Caco-2 (cell line): ENCODE results near the gene ZDHHC14. TPM values are rescaled to one million over a fixed set of nuclear protein-coding genes. Genes with fewer than 3 reads are reported as not detected.

Experiments
- BruUV-seq: library from RNA; stranded (reverse); fragments of 400-500 nt; replicated peaks from 2 replicates; lab custom pipeline; 2021; lab: Mats Ljungman, UMichigan
- CTCF ChIA-PET: fragments of 300-600 bp; sonication (Branson Sonifier 250); formaldehyde crosslinking; loops from one replicate; lab custom pipeline; 2022; ENCODE audit warnings: antibody characterized with exemption; lab: Charles Lee
- POLR2A ChIA-PET: fragments of 300-600 bp; sonication (Branson Sonifier 250); formaldehyde crosslinking; loops from one replicate; lab custom pipeline; 2022; ENCODE audit warnings: antibody characterized with exemption; lab: Charles Lee
- DNase-seq, 2 experiments: peaks; one replicate each; pipeline versions ENCODE4 v3.0.0 to v3.0.0-alpha.2; 2020 to 2022
- H3K27me3 ChIP-seq: replicated peaks from 2 replicates; pipeline ENCODE4 v1.6.0; 2011; ENCODE audit warnings: low read length; ENCODE audit not compliant: control insufficient read depth, insufficient read depth
- H3K36me3 ChIP-seq: 2 replicates; pipeline ENCODE4 v1.5.1; 2011; ENCODE audit warnings: low read length; ENCODE audit not compliant: control insufficient read depth, insufficient read depth
- H3K4me1 ChIP-seq: fragments of 250-450 bp; sonication (Bioruptor Pico); 2 replicates; pipeline ENCODE4 v1.5.1; 2020; ENCODE audit warnings: mild to moderate bottlenecking
- H3K4me3 ChIP-seq: 2 replicates; pipeline ENCODE4 v1.5.1; 2011; ENCODE audit warnings: low read depth, mild to moderate bottlenecking, control low read depth, low read length
- H3K9me3 ChIP-seq: fragments of 250-450 bp; sonication (Bioruptor Pico); 2 replicates; pipeline ENCODE4 v1.5.1; 2020; ENCODE audit warnings: mild to moderate bottlenecking, moderate library complexity
- H3K27ac Mint-ChIP-seq: one replicate; pipeline ENCODE4 v1.8.0; 2022; ENCODE audit warnings: mixed read lengths; ENCODE audit not compliant: unreplicated experiment
- H3K27me3 Mint-ChIP-seq: one replicate; pipeline ENCODE4 v1.8.0; 2022; ENCODE audit warnings: mixed read lengths; ENCODE audit not compliant: insufficient read depth, unreplicated experiment
- H3K36me3 Mint-ChIP-seq: one replicate; pipeline ENCODE4 v1.8.0; 2022; ENCODE audit warnings: mild to moderate bottlenecking, mixed read lengths; ENCODE audit not compliant: insufficient read depth, unreplicated experiment
- H3K4me1 Mint-ChIP-seq: one replicate; pipeline ENCODE4 v1.8.0; 2022; ENCODE audit warnings: low read depth, mixed read lengths; ENCODE audit not compliant: unreplicated experiment
- H3K4me3 Mint-ChIP-seq: one replicate; pipeline ENCODE4 v1.8.0; 2022; ENCODE audit warnings: mild to moderate bottlenecking, moderate library complexity, mixed read lengths; ENCODE audit not compliant: unreplicated experiment
- H3K9me3 Mint-ChIP-seq: one replicate; pipeline ENCODE4 v1.8.0; 2022; ENCODE audit warnings: mixed read lengths; ENCODE audit not compliant: unreplicated experiment
- intact Hi-C: fragments of 100-400 bp; cut with micrococcal nuclease; formaldehyde crosslinking; loops from one replicate; pipeline ENCODE4 v1.10.0; 2022; ENCODE audit not compliant: unreplicated experiment
- total RNA-seq: library from RNA; stranded (reverse); gene quantifications from 2 replicates; pipeline ENCODE4 v1.2.3, GENCODE V29; 2022
- TF ChIP-seq, protein P1 (sequence below), 2 experiments: fragments of 200-600 bp in 1 of 2; IDR thresholded peaks; 1 replicate in 1 of 2; 2 replicates in 1 of 2; pipeline versions ENCODE4 v1.5.1 to v1.8.0; 2011 to 2022; ENCODE audit warnings: antibody characterized with exemption in 1 of 2, control low read depth in 1 of 2, inconsistent platforms in 1 of 2, low read depth in 1 of 2, low read length in 1 of 2, mild to moderate bottlenecking in 1 of 2, moderate library complexity in 1 of 2; ENCODE audit not compliant: insufficient read depth in 1 of 2, severe bottlenecking in 1 of 2, unreplicated experiment in 1 of 2

The ZDHHC14 gene
- total RNA-seq, 1 experiment from 2014 or later = 22.1 TPM

DNA sequence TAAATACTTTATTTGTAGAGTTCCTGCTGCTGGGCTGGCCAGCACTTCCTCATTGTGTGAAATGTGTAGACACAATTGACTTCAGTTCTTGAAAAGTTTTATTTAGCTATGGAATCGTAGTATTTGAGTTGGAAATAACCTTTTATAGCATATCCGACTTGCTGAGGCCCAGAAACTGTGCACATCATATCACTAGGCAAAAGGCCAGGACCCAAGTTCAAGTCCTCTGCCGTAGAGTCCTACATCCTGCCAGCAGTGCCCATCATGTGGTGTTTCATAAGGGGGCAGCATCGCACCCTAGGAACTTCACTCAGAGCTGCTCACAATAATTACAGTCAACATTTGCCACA, 234.4 kb downstream of the ZDHHC14 start:
- no peaks in the 10 kb centered on the region for H3K36me3 ChIP-seq
- ChIA-PET POLR2A (no interaction called here), CTCF (no interaction called here)
- Mint-ChIP-seq H3K27ac (no peak overlapping the region), H3K36me3 (peaks cover 26% of the 10 kb centered on the region), H3K4me1 (no peaks in the 10 kb centered on the region), H3K4me3 (no peak overlapping the region), H3K27me3 (no peaks in the 10 kb centered on the region), H3K9me3 (no peaks in the 10 kb centered on the region)
- intact Hi-C loops = no loop called here
- H3K4me3 ChIP-seq = no peak overlapping the region
- TF ChIP-seq, protein P1, sequence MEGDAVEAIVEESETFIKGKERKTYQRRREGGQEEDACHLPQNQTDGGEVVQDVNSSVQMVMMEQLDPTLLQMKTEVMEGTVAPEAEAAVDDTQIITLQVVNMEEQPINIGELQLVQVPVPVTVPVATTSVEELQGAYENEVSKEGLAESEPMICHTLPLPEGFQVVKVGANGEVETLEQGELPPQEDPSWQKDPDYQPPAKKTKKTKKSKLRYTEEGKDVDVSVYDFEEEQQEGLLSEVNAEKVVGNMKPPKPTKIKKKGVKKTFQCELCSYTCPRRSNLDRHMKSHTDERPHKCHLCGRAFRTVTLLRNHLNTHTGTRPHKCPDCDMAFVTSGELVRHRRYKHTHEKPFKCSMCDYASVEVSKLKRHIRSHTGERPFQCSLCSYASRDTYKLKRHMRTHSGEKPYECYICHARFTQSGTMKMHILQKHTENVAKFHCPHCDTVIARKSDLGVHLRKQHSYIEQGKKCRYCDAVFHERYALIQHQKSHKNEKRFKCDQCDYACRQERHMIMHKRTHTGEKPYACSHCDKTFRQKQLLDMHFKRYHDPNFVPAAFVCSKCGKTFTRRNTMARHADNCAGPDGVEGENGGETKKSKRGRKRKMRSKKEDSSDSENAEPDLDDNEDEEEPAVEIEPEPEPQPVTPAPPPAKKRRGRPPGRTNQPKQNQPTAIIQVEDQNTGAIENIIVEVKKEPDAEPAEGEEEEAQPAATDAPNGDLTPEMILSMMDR (IDR thresholded peaks at IDR 0.05; ENCODE audit: insufficient read depth in 1 of 2, low read depth in 1 of 2, low read length in 1 of 2, severe bottlenecking in 1 of 2, unreplicated experiment in 1 of 2) = no peak
- BruUV-seq = no TSS peak
- no peak for DNase-seq
- no peaks in the 10 kb centered on the region for H3K9me3 ChIP-seq
- H3K27me3 ChIP-seq = no peaks in the 10 kb centered on the region
- H3K4me1 ChIP-seq = no peaks in the 10 kb centered on the region

DNA sequence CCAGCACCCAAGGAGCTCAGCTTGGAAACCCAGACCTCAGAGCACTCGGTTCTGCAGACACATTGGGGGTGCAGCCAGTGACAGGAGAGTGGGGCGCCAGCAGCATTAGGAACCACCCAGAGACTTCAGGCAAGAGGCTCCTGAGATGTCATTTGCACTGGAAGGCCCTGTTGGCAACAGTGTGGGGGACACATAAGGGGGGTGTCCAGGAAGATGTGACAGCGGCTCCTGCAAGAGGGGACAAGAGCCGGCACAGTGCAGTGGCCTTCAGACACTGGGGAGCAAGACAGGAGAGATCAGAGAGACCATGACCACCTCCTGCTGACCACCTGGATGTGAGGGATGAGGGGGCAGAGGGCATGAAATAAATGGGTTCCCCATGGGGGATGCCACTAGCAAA, 235.0 kb downstream of the ZDHHC14 start:
- H3K9me3 ChIP-seq = no peaks in the 10 kb centered on the region
- BruUV-seq = no TSS peak
- no peaks in the 10 kb centered on the region for H3K36me3 ChIP-seq
- DNase-seq = no peak
- H3K27me3 ChIP-seq = no peaks in the 10 kb centered on the region
- H3K36me3 Mint-ChIP-seq = peaks cover 26% of the 10 kb centered on the region
- H3K4me1 ChIP-seq = no peaks in the 10 kb centered on the region
- intact Hi-C loops = no loop called here
- TF ChIP-seq, protein P1 (IDR thresholded peaks at IDR 0.05; ENCODE audit: insufficient read depth in 1 of 2, low read depth in 1 of 2, low read length in 1 of 2, severe bottlenecking in 1 of 2, unreplicated experiment in 1 of 2) = no peak
- peak overlapping the region; percentile 7 for H3K27ac Mint-ChIP-seq
- H3K9me3 Mint-ChIP-seq = no peaks in the 10 kb centered on the region
- ChIA-PET POLR2A (no interaction called here), CTCF (interaction anchor here (0.6 kb wide), 1 partner anchor 16 kb away, joined by 3 read pairs; no protein-coding TSS in a partner anchor)
- no peak overlapping the region for H3K4me3 ChIP-seq
- H3K27me3 Mint-ChIP-seq = no peaks in the 10 kb centered on the region
- no peak overlapping the region for H3K4me3 Mint-ChIP-seq
- no peaks in the 10 kb centered on the region for H3K4me1 Mint-ChIP-seq

DNA sequence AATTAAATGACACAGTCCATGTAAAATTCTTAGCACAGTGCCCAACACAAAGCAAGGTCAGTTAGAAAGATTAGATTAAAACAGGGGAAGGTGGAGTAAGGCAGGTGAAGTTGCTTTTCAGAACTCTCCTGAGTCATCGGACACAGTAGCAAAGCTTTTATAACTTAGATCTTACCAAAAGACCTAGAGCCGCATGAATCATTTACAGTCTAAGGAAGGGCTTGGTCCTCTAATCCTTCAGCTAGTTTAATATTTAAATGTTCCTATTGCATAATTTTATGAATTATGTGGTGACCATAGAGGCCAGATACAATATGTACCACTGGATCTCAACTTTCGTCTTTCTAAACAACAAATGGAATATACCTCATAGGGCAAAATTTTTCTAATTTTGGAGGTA, 240.0 kb downstream of the ZDHHC14 start:
- Mint-ChIP-seq H3K27me3 (no peaks in the 10 kb centered on the region), H3K9me3 (peaks cover 9% of the 10 kb centered on the region), H3K4me3 (no peak overlapping the region), H3K4me1 (peaks cover 9% of the 10 kb centered on the region), H3K27ac (no peak overlapping the region), H3K36me3 (peaks cover 19% of the 10 kb centered on the region)
- H3K9me3 ChIP-seq = no peaks in the 10 kb centered on the region
- no peaks in the 10 kb centered on the region for H3K36me3 ChIP-seq
- no TSS peak for BruUV-seq
- H3K4me3 ChIP-seq = no peak overlapping the region
- intact Hi-C loops = no loop called here
- no peaks in the 10 kb centered on the region for H3K4me1 ChIP-seq
- TF ChIP-seq, protein P1 (IDR thresholded peaks at IDR 0.05; ENCODE audit: insufficient read depth in 1 of 2, low read depth in 1 of 2, low read length in 1 of 2, severe bottlenecking in 1 of 2, unreplicated experiment in 1 of 2) = no peak
- CTCF ChIA-PET = no interaction called here
- no peak for DNase-seq
- no peaks in the 10 kb centered on the region for H3K27me3 ChIP-seq
- POLR2A ChIA-PET = no interaction called here
